Glutamatergic neuron (in vitro differentiated cells): Measurements from ENCODE around the gene PAXIP1. TPM values are rescaled to one million over a fixed set of nuclear protein-coding genes. Genes with fewer than 3 reads are reported as not detected.
"Not testable (repeated sequence)": the region's sequence is repeated elsewhere in the genome, so short reads cannot be mapped to it uniquely, and the experiment has no call there.

Source experiments
- DNase-seq: peaks from one replicate; pipeline ENCODE4 v3.0.0; 2022
- H3K27ac Mint-ChIP-seq: one replicate; pipeline ENCODE4 v1.8.0; 2020; ENCODE audit warnings: mild to moderate bottlenecking, mixed read lengths, inconsistent platforms; ENCODE audit not compliant: unreplicated experiment
- H3K27me3 Mint-ChIP-seq: one replicate; pipeline ENCODE4 v1.8.0; 2020; ENCODE audit warnings: mild to moderate bottlenecking, moderate library complexity, mixed read lengths, inconsistent platforms; ENCODE audit not compliant: unreplicated experiment
- H3K36me3 Mint-ChIP-seq: one replicate; pipeline ENCODE4 v1.8.0; 2020; ENCODE audit warnings: mild to moderate bottlenecking, mixed read lengths, inconsistent platforms; ENCODE audit not compliant: unreplicated experiment
- H3K4me1 Mint-ChIP-seq: one replicate; pipeline ENCODE4 v1.8.0; 2020; ENCODE audit warnings: mild to moderate bottlenecking, low read depth, mixed read lengths, inconsistent platforms; ENCODE audit not compliant: unreplicated experiment
- H3K4me3 Mint-ChIP-seq: one replicate; pipeline ENCODE4 v1.8.0; 2020; ENCODE audit warnings: mild to moderate bottlenecking, mixed read lengths, inconsistent platforms; ENCODE audit not compliant: unreplicated experiment
- H3K9me3 Mint-ChIP-seq: one replicate; pipeline ENCODE4 v1.8.0; 2020; ENCODE audit warnings: mild to moderate bottlenecking, moderate library complexity, mixed read lengths, inconsistent platforms; ENCODE audit not compliant: unreplicated experiment
- CTCF ChIP-seq: fragments of 200-600 bp; sonication (generic); IDR thresholded peaks from one replicate; pipeline ENCODE4 v1.5.0; 2021; ENCODE audit not compliant: partially characterized antibody, unreplicated experiment
- total RNA-seq: library from RNA; stranded (reverse); fragmentation: NEBNext Ultra II Directional; extraction: Animal tissue kit (Norgen Biotek cat#: 25700); gene quantifications from one replicate; pipeline ENCODE4 v1.2.1, GENCODE V29; 2021; ENCODE audit not compliant: unreplicated experiment

The PAXIP1 gene
- total RNA-seq, 1 donor from 2014 or later: 13.8 TPM

DNA sequence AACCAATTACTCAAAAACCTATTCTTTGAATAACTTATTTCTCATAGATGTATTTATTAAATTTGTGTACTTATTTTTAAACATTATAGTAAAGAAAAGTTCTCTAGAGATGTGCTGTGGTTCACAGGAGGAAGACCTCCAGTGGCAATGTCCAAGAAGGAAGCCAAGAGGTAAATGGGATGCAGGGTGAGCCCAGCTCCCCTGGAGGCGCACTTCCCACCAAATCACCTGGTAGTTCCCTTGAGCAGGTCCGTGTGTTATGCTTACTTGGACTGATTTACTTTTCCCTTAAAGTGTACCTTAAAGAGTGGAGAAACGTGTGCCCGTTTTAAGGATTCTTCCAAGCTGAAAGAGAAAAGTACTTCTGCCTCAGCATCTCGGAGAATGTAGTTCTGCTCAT, 55.3 kb downstream of the PAXIP1 start:
- DNase-seq: no peak
- H3K36me3 Mint-ChIP-seq: no peaks in the 10 kb centered on the region
- no peak for TF ChIP-seq CTCF
- no peaks in the 10 kb centered on the region for H3K4me1 Mint-ChIP-seq
- no peaks in the 10 kb centered on the region for H3K27me3 Mint-ChIP-seq
- no peak overlapping the region for H3K4me3 Mint-ChIP-seq
- H3K9me3 Mint-ChIP-seq: no peaks in the 10 kb centered on the region
- H3K27ac Mint-ChIP-seq: no peak overlapping the region

- peaks cover 1% of the 10 kb centered on the region for H3K9me3 Mint-ChIP-seq
- H3K4me1 Mint-ChIP-seq: no peaks in the 10 kb centered on the region
- DNase-seq: no peak
- H3K27me3 Mint-ChIP-seq: no peaks in the 10 kb centered on the region
- H3K36me3 Mint-ChIP-seq: peaks cover 4% of the 10 kb centered on the region
- no peak overlapping the region for H3K4me3 Mint-ChIP-seq
- TF ChIP-seq CTCF: no peak
- H3K27ac Mint-ChIP-seq: no peak overlapping the region
Observed at GRCh38 chr7:154946166-154946565, 56.8 kb downstream of the PAXIP1 start.

GRCh38 chr7:154943906-154944305, 59.0 kb downstream of the PAXIP1 start:
- DNase-seq: no peak
- TF ChIP-seq CTCF: no peak
- Mint-ChIP-seq H3K27me3 (no peaks in the 10 kb centered on the region), H3K27ac (no peak overlapping the region), H3K9me3 (peaks cover 5% of the 10 kb centered on the region), H3K4me3 (no peak overlapping the region), H3K4me1 (no peaks in the 10 kb centered on the region), H3K36me3 (peaks cover 15% of the 10 kb centered on the region)

DNA sequence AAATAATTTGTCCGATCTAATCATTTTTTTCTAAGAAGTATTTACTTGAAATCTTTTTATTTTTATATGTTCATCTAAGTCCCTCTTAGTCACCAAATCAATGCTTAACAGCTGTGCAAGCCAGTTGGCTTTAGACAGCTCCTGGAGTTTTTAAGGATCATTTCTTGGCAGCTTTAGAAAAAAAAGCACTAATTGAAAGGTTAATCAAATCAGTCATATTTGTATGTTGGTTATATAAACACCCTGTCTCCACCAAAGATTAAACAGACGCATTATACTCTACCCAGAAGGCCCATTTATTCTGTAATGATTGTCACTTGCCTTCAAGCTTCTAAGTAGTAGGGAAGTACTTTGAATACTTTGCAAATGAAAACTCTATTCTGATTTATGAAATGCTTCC, 60.2 kb downstream of the PAXIP1 start:
- no peak overlapping the region for H3K4me3 Mint-ChIP-seq
- no peak overlapping the region for H3K27ac Mint-ChIP-seq
- no peaks in the 10 kb centered on the region for H3K27me3 Mint-ChIP-seq
- H3K36me3 Mint-ChIP-seq: peaks cover 15% of the 10 kb centered on the region
- H3K9me3 Mint-ChIP-seq: peaks cover 5% of the 10 kb centered on the region
- no peaks in the 10 kb centered on the region for H3K4me1 Mint-ChIP-seq
- no peak for DNase-seq
- TF ChIP-seq CTCF: no peak

DNA sequence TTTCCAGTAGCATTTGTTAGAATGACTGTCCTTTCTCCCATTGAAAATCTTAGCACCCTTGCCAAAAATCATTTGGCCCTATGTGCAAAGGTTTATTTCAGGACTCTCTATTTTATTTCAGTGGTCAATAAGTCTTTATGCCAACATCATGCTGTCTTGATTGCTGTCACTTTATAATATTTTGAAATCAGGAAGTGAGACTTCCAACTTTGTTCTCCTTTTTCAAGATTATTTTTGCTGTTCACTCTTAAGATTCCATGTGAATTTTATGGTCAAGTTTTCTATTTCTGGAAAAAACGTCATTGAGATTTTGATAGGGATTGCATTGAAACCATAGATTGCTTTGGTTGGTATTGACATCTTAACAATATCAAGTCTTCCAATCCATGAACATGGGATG, 65.1 kb downstream of the PAXIP1 start:
- Mint-ChIP-seq H3K27ac (no peak overlapping the region), H3K27me3 (peaks cover 2% of the 10 kb centered on the region), H3K9me3 (peaks cover 7% of the 10 kb centered on the region), H3K36me3 (peaks cover 39% of the 10 kb centered on the region), H3K4me1 (no peaks in the 10 kb centered on the region), H3K4me3 (no peak overlapping the region)
- TF ChIP-seq CTCF: no peak
- DNase-seq: no peak

GRCh38 chr7:154934353-154934952, 68.5 kb downstream of the PAXIP1 start:
- H3K36me3 Mint-ChIP-seq: peaks cover 24% of the 10 kb centered on the region
- not testable (repeated sequence) for H3K9me3 Mint-ChIP-seq, H3K27me3 Mint-ChIP-seq, H3K4me3 Mint-ChIP-seq, DNase-seq, H3K27ac Mint-ChIP-seq, H3K4me1 Mint-ChIP-seq
